K562 (cell line): ENCODE results near the gene ATP8A1. TPM values are rescaled to one million over a fixed set of nuclear protein-coding genes. Genes with fewer than 3 reads are reported as not detected.

Source experiments
- ATAC-seq: fragments of 200-7000 bp; cut with Tn5 transposase; 3 replicates; pipeline ENCODE4 v1.9.1; 2020; ENCODE audit warnings: moderate library complexity
- BruUV-seq: library from RNA; stranded (reverse); fragments of 400-500 nt; replicated peaks from 2 replicates; lab custom pipeline; 2021; lab: Mats Ljungman, UMichigan
- CTCF ChIA-PET: fragments of 300-600 bp; formaldehyde crosslinking; extraction: SDS; loops from one replicate; lab custom pipeline; 2021; ENCODE audit warnings: low intra/inter-chr PET ratio; lab: Yijun Ruan, JAX
- POLR2A ChIA-PET: fragments of 300-600, 350-650 bp; sonication (Branson Sonifier 250); formaldehyde crosslinking; extraction: SDS; loops from one replicate; lab custom pipeline; 2021; ENCODE audit warnings: antibody characterized with exemption, inconsistent platforms; lab: Yijun Ruan, JAX
- DNase-seq, 4 experiments: peaks; one replicate each; pipeline versions ENCODE4 v3.0.0 to v3.0.0-alpha.2; 2011 to 2018; ENCODE audit warnings: low spot score in 3 of 4, mixed read lengths in 3 of 4; ENCODE audit errors: extremely low read depth in 1 of 4
- FAIRE-seq: peaks from 2 replicates; lab custom pipeline; 2011; peaks lifted over from hg19 to GRCh38; lab: Jason Lieb, UNC
- H2AFZ ChIP-seq: 2 replicates; pipeline ENCODE4 v1.6.0; 2011; ENCODE audit warnings: low read depth, low read length, control low read depth, inconsistent platforms
- H3K27ac ChIP-seq: fragments of 200-600 bp; 3 replicates; pipeline ENCODE4 v1.8.0; 2011; ENCODE audit warnings: low read depth, mild to moderate bottlenecking, control low read depth, inconsistent platforms, low read length, moderate library complexity, mixed read lengths; ENCODE audit errors: extremely low read depth
- H3K27me3 ChIP-seq, 2 experiments: fragments of 300-600 bp in 1 of 2; 2 replicates in 1 of 2; 3 replicates in 1 of 2; pipeline versions ENCODE4 v1.6.0 to v1.8.0; 2011; ENCODE audit warnings: inconsistent platforms in 2 of 2, low read length in 2 of 2, mild to moderate bottlenecking in 1 of 2, mixed read lengths in 1 of 2, moderate library complexity in 1 of 2; ENCODE audit not compliant: control insufficient read depth in 2 of 2, insufficient read depth in 2 of 2
- H3K36me3 ChIP-seq: fragments of 300-600 bp; 3 replicates; pipeline ENCODE4 v1.8.0; 2011; ENCODE audit warnings: mild to moderate bottlenecking, low read length, inconsistent platforms; ENCODE audit not compliant: control insufficient read depth, insufficient read depth
- H3K4me1 ChIP-seq, 2 experiments: fragments of 200-600 bp in 1 of 2; replicated peaks in 1 of 2; 2 replicates in 1 of 2; 3 replicates in 1 of 2; pipeline versions ENCODE4 v1.5.1 to v1.8.0; 2011; ENCODE audit warnings: inconsistent platforms in 2 of 2, low read length in 2 of 2, mild to moderate bottlenecking in 1 of 2, mixed read lengths in 1 of 2, moderate library complexity in 1 of 2; ENCODE audit not compliant: control insufficient read depth in 2 of 2, insufficient read depth in 2 of 2
- H3K4me2 ChIP-seq: 2 replicates; pipeline ENCODE4 v1.6.1; 2011; ENCODE audit warnings: low read length, control low read depth, inconsistent platforms, mixed read lengths; ENCODE audit not compliant: insufficient read depth
- H3K4me3 ChIP-seq: fragments of 200-600 bp; sonication (generic), shearing (Covaris generic); 2 replicates; pipeline ENCODE4 v1.5.1; 2016; ENCODE audit warnings: control low read depth, inconsistent platforms
- H3K79me2 ChIP-seq: fragments of 200-600 bp; 3 replicates; pipeline ENCODE4 v1.8.0; 2011; ENCODE audit warnings: low read length, inconsistent platforms; ENCODE audit not compliant: control insufficient read depth, insufficient read depth
- H3K9ac ChIP-seq, 2 experiments: 2 replicates each; pipeline versions ENCODE4 v1.6.0 to v1.6.1; 2011; ENCODE audit warnings: low read depth in 2 of 2, low read length in 2 of 2, control low read depth in 1 of 2, inconsistent platforms in 1 of 2, mild to moderate bottlenecking in 1 of 2, mixed read lengths in 1 of 2; ENCODE audit not compliant: insufficient read depth in 1 of 2
- H3K9me1 ChIP-seq: one replicate; pipeline ENCODE4 v1.6.0; 2011; ENCODE audit warnings: inconsistent platforms, mild to moderate bottlenecking, low read length, moderate library complexity; ENCODE audit not compliant: control insufficient read depth, insufficient read depth
- H3K9me3 ChIP-seq: replicated peaks from 2 replicates; pipeline ENCODE4 v1.5.1; 2011; ENCODE audit warnings: low read depth, low read length, inconsistent platforms; ENCODE audit not compliant: control insufficient read depth, insufficient read depth
- H4K20me1 ChIP-seq: replicated peaks from 2 replicates; pipeline ENCODE4 v1.6.1; 2011; ENCODE audit warnings: low read length, inconsistent platforms, mixed read lengths; ENCODE audit not compliant: control insufficient read depth, insufficient read depth
- CBX3 ChIP-seq, 2 experiments: IDR thresholded peaks; 1 replicate in 1 of 2; 2 replicates in 1 of 2; pipeline ENCODE4 v1.6.1; 2012; ENCODE audit warnings: inconsistent platforms in 2 of 2, low read length in 2 of 2, borderline replicate concordance in 1 of 2, control low read depth in 1 of 2
- CHD4 ChIP-seq: fragments of 200-600 bp; sonication (generic); IDR thresholded peaks from 3 replicates; pipeline ENCODE4 v1.6.1; 2012; ENCODE audit warnings: low read depth, mild to moderate bottlenecking, mixed read lengths, low read length, inconsistent platforms; ENCODE audit not compliant: insufficient read depth, insufficient replicate concordance, poor library complexity, severe bottlenecking
- CTCF ChIP-seq, 3 experiments: IDR thresholded peaks in 2 of 3; conservative IDR thresholded peaks in 1 of 3; 2 replicates each; pipeline ENCODE4 v1.5.1; 2011 to 2012; ENCODE audit warnings: low read length in 3 of 3, mild to moderate bottlenecking in 3 of 3, control low read depth in 2 of 3, improper control_type of control experiment in 1 of 3, inconsistent platforms in 1 of 3, low read depth in 1 of 3, mixed read lengths in 1 of 3, moderate library complexity in 1 of 3; ENCODE audit not compliant: insufficient read depth in 2 of 3
- ELK1 ChIP-seq: sonication (generic); formaldehyde crosslinking; IDR thresholded peaks from 2 replicates; pipeline ENCODE4 v1.8.1; 2022; ENCODE audit warnings: missing genetic modification reagents
- HMG20A ChIP-seq: fragments of 450-650 bp; formaldehyde crosslinking; conservative IDR thresholded peaks from 2 replicates; pipeline ENCODE4 v1.4.0; 2020; ENCODE audit warnings: mild to moderate bottlenecking, mixed read lengths
- MLX ChIP-seq, 2 experiments: fragments of 450-650 bp in 1 of 2; sonication (generic) in 1 of 2; formaldehyde crosslinking; conservative IDR thresholded peaks; 2 replicates each; pipeline versions ENCODE4 v1.4.0 to v1.8.1; 2020 to 2022; ENCODE audit warnings: mild to moderate bottlenecking in 1 of 2, missing genetic modification reagents in 1 of 2
- MTA3 ChIP-seq: fragments of 450-650 bp; formaldehyde crosslinking; IDR thresholded peaks from 2 replicates; pipeline ENCODE4 v1.6.1; 2017; ENCODE audit warnings: mild to moderate bottlenecking, borderline replicate concordance
- POLR2AphosphoS2 ChIP-seq: IDR thresholded peaks from 2 replicates; pipeline ENCODE4 v1.6.1; 2012; ENCODE audit warnings: low read length, improper control_type of control experiment
- PREB ChIP-seq: sonication (generic); formaldehyde crosslinking; IDR thresholded peaks from 2 replicates; pipeline ENCODE4 v1.8.1; 2023; ENCODE audit warnings: mild to moderate bottlenecking, missing genetic modification reagents
- ZNF280B ChIP-seq: fragments of 250-450 bp; sonication (Bioruptor Pico); IDR thresholded peaks from 2 replicates; pipeline ENCODE4 v1.5.1; 2021; ENCODE audit warnings: mild to moderate bottlenecking
- ZNF699 ChIP-seq: fragments of 250-450 bp; sonication (Bioruptor Pico); IDR thresholded peaks from 2 replicates; pipeline ENCODE4 v1.8.0; 2021; ENCODE audit warnings: mild to moderate bottlenecking, moderate library complexity; ENCODE audit not compliant: insufficient replicate concordance
- ZSCAN32 ChIP-seq: fragments of 450-650 bp; formaldehyde crosslinking; IDR thresholded peaks from 2 replicates; pipeline ENCODE4 v1.4.0; 2020; ENCODE audit warnings: mild to moderate bottlenecking, moderate library complexity
- WGBS: fragments of 100-300 bp; shearing (Covaris generic); methylation state at CpG from one replicate; pipeline ENCODE4 v1.1.6; 2016; ENCODE audit warnings: low coverage, mixed read lengths; ENCODE audit not compliant: insufficient coverage; ENCODE audit errors: missing lambda C conversion rate; 5-methylcytosine and 5-hydroxymethylcytosine counted together
- in situ Hi-C: fragments of 300-500 bp; cut with MboI; formaldehyde crosslinking; loops from 4 replicates; pipeline ENCODE4 v1.15.0; 2018; ENCODE audit warnings: inconsistent platforms, mixed read lengths
- intact Hi-C: fragments of 100-400 bp; cut with micrococcal nuclease; formaldehyde crosslinking; loops from 2 replicates; pipeline ENCODE4 v1.14.2; 2022
- polyA plus RNA-seq, 8 experiments: library from polyadenylated mRNA; depleted of rRNA in 4 of 8; stranded (reverse) in 5 of 8; unstranded in 3 of 8; fragments of >200 nt; fragmentation: Nextera tagmentation in 2 of 8; fragmentation: Illumina TruSeq in 1 of 8; extraction: Ambion mirVana in 2 of 8; extraction: Trizol in 1 of 8; gene quantifications; 2 replicates each; pipeline versions ENCODE4 v1.2.1 to v1.2.3, GENCODE V29; 2011 to 2014; ENCODE audit warnings: inconsistent platforms in 1 of 8, missing spikeins in 1 of 8
- total RNA-seq, 7 experiments: library from RNA; depleted of rRNA in 6 of 7; stranded (reverse); fragments of >200 nt in 6 of 7; fragmentation: Illumina TruSeq in 2 of 7; extraction: Trizol in 2 of 7; gene quantifications; 2 replicates each; pipeline versions ENCODE4 v1.2.1 to v1.2.3, GENCODE V29; 2011 to 2021; ENCODE audit warnings: low replicate concordance in 1 of 7

Gene ATP8A1
- total and polyA plus RNA-seq, 9 of the 15 experiments (the other 6 are each of a cell fraction or from before 2014, with no cell fraction given): 0.05 to 0.29 (median 0.07) TPM; not detected in 2

GRCh38 chr4:42637867-42638266 is 19.0 kb downstream of the ATP8A1 start (continued):
- TF ChIP-seq POLR2AphosphoS2 (no peak), ZNF280B (CRISPR knock-in tag) (no peak), ELK1 (CRISPR knock-in tag) (no peak), PREB (CRISPR knock-in tag) (no peak)

- intact Hi-C loops: no loop called here
- no TSS peak for BruUV-seq
- TF ChIP-seq ZNF699 (CRISPR knock-in tag) (no peak), CBX3 (IDR thresholded peaks at IDR 0.05; ENCODE audit: borderline replicate concordance in 1 of 2, low read length in 2 of 2) (no peak), MTA3 (no peak), MLX (CRISPR knock-in tag; conservative IDR thresholded peaks at IDR 0.05) (no peak), CTCF (IDR thresholded peaks at IDR 0.05 in 2 of 3, conservative IDR thresholded peaks at IDR 0.05 in 1 of 3; ENCODE audit: insufficient read depth in 2 of 3, low read depth in 1 of 3, low read length in 3 of 3) (no peak), ZSCAN32 (CRISPR knock-in tag) (no peak), CHD4 (no peak), HMG20A (CRISPR knock-in tag) (no peak)
Measured at GRCh38 chr4:42637104-42637503, 19.8 kb downstream of the ATP8A1 start.

More at GRCh38 chr4:42637104-42637503, 19.8 kb downstream of the ATP8A1 start:
- ChIA-PET CTCF (no interaction called here), POLR2A (no interaction called here)
- no peak overlapping the region for H2AFZ ChIP-seq
- 0% methylated on average over 3 of the region's 3 CpGs for WGBS
- no peak for DNase-seq
- in situ Hi-C loops: no loop called here
- no peaks in the 10 kb centered on the region for H3K4me1 ChIP-seq
- H3K79me2 ChIP-seq: no peaks in the 10 kb centered on the region
- H3K9me1 ChIP-seq: no peaks in the 10 kb centered on the region
- no peaks in the 10 kb centered on the region for H3K9me3 ChIP-seq
- no peak for FAIRE-seq
- H3K4me3 ChIP-seq: no peak overlapping the region
- no peaks in the 10 kb centered on the region for H3K36me3 ChIP-seq
- no peak for ATAC-seq
- H3K9ac ChIP-seq: no peak overlapping the region
- no peak overlapping the region for H3K4me2 ChIP-seq
- no peaks in the 10 kb centered on the region for H3K27me3 ChIP-seq
- no peak overlapping the region for H3K27ac ChIP-seq
- H4K20me1 ChIP-seq: no peaks in the 10 kb centered on the region
